ENCODE results near the gene STOM. TPM values are rescaled to one million over a fixed set of nuclear protein-coding genes. Genes with fewer than 3 reads are reported as not detected.

Gene STOM
- total and polyA plus RNA-seq, 7 donors, result 22.8 to 609 (median 303) TPM

- Histone ChIP-seq H3K27me3 (no peaks in the 10 kb centered on the region), H3K9me3 (no peaks in the 10 kb centered on the region), H3K4me1 (peaks cover 0 to 62% (median 21%) of the 10 kb centered on the region in 4 donors), H3K27ac (peak overlapping the region; percentile 48 to 99 (median 74)), H3K36me3 (peaks cover 42 to 100% (median 88%) of the 10 kb centered on the region in 4 donors), H3K4me3 (no peak overlapping the region)
- intact Hi-C loops (cut with DNase I), result no loop called here
- TF ChIP-seq EP300 (IDR thresholded peaks at IDR 0.05) (no peak), POLR2A (IDR thresholded peaks at IDR 0.05) (no peak), CTCF (IDR thresholded peaks at IDR 0.05) (no peak), POLR2AphosphoS5 (IDR thresholded peaks at IDR 0.05) (no peak)
- 82 to 83% methylated on average over 7 of the region's 7 CpGs for WGBS, 2 donors
- DNase-seq, result no peak
Observed at GRCh38 chr9:121309833-121310425, 60.1 kb downstream of the STOM start.

GRCh38 chr9:121309171-121309570, 60.9 kb downstream of the STOM start:
- H3K4me1 ChIP-seq, result peaks cover 0 to 66% (median 29%) of the 10 kb centered on the region in 4 donors
- H3K27me3 ChIP-seq, result no peaks in the 10 kb centered on the region
- DNase-seq, result no peak
- intact Hi-C loops (cut with DNase I), result no loop called here
- WGBS, 2 donors, result 93 to 94% methylated on average over 6 of the region's 6 CpGs
- TF ChIP-seq EP300 (IDR thresholded peaks at IDR 0.05) (no peak), POLR2AphosphoS5 (IDR thresholded peaks at IDR 0.05) (no peak), POLR2A (IDR thresholded peaks at IDR 0.05) (no peak), CTCF (IDR thresholded peaks at IDR 0.05) (no peak)
- H3K4me3 ChIP-seq, result no peak overlapping the region
- peaks cover 46 to 100% (median 89%) of the 10 kb centered on the region in 4 donors for H3K36me3 ChIP-seq
- H3K27ac ChIP-seq, result peak overlapping the region; percentile 48 to 99 (median 74)
- H3K9me3 ChIP-seq, result no peaks in the 10 kb centered on the region

- Histone ChIP-seq H3K27ac (peak overlapping the region; percentile 48 to 99 (median 74)), H3K4me3 (no peak overlapping the region), H3K27me3 (no peaks in the 10 kb centered on the region), H3K9me3 (no peaks in the 10 kb centered on the region), H3K36me3 (peaks cover 46 to 100% (median 89%) of the 10 kb centered on the region in 4 donors), H3K4me1 (peaks cover 0 to 66% (median 33%) of the 10 kb centered on the region in 4 donors)
- no peak for DNase-seq
- 93 to 94% methylated on average over 13 of the region's 13 CpGs for WGBS, 2 donors
- intact Hi-C loops (cut with DNase I), result no loop called here
- TF ChIP-seq POLR2AphosphoS5 (IDR thresholded peaks at IDR 0.05) (peak in 1 of 4 donors; percentile 35), POLR2A (IDR thresholded peaks at IDR 0.05) (no peak)
Observed at GRCh38 chr9:121308765-121309164, 61.3 kb downstream of the STOM start.

GRCh38 chr9:121307976-121308375, 62.1 kb downstream of the STOM start:
- Histone ChIP-seq H3K27ac (peak overlapping the region; percentile 48 to 99 (median 94)), H3K9me3 (no peaks in the 10 kb centered on the region), H3K4me3 (no peak overlapping the region), H3K27me3 (no peaks in the 10 kb centered on the region), H3K36me3 (peaks cover 44 to 100% (median 89%) of the 10 kb centered on the region in 4 donors), H3K4me1 (peaks cover 0 to 66% (median 40%) of the 10 kb centered on the region in 4 donors)
- no peak for TF ChIP-seq CTCF (IDR thresholded peaks at IDR 0.05)
- no peak for TF ChIP-seq POLR2A (IDR thresholded peaks at IDR 0.05)
- no peak for TF ChIP-seq EP300 (IDR thresholded peaks at IDR 0.05)
- TF ChIP-seq POLR2AphosphoS5 (IDR thresholded peaks at IDR 0.05), result no peak
- intact Hi-C loops (cut with DNase I), result no loop called here
- 88 to 91% methylated on average over 2 of the region's 2 CpGs for WGBS, 2 donors
- no peak for DNase-seq

- intact Hi-C loops (cut with DNase I), result no loop called here
- peak overlapping the region in 1 of 4 donors; percentile 67 for H3K4me3 ChIP-seq
- peak overlapping the region; percentile 94 to 99 (median 97) for H3K27ac ChIP-seq
- 80 to 81% methylated on average over 13 of the region's 13 CpGs for WGBS, 2 donors
- TF ChIP-seq POLR2A (IDR thresholded peaks at IDR 0.05) (no peak), EP300 (IDR thresholded peaks at IDR 0.05) (peak in 1 of 4 donors; percentile 17), POLR2AphosphoS5 (IDR thresholded peaks at IDR 0.05) (peak; percentile 42 to 77 (median 71))
- peaks cover 35 to 88% (median 76%) of the 10 kb centered on the region in 4 donors for H3K36me3 ChIP-seq
- peak; percentile 96 for DNase-seq
- no peaks in the 10 kb centered on the region for H3K9me3 ChIP-seq
- no peaks in the 10 kb centered on the region for H3K27me3 ChIP-seq
- H3K4me1 ChIP-seq, result peaks cover 0 to 76% (median 64%) of the 10 kb centered on the region in 4 donors
Observed at GRCh38 chr9:121305269-121305994, 64.6 kb downstream of the STOM start.
